HepG2 (cell line): ENCODE results near the gene DOCK4. TPM values are rescaled to one million over a fixed set of nuclear protein-coding genes. Genes with fewer than 3 reads are reported as not detected.

ENCODE experiments used
- ATAC-seq: fragments of 200-7000 bp; cut with Tn5 transposase; 3 replicates; pipeline ENCODE4 v1.9.1; 2020; ENCODE audit warnings: mild to moderate bottlenecking, moderate library complexity
- BruUV-seq: library from RNA; stranded (reverse); fragments of 400-500 nt; replicated peaks from 2 replicates; lab custom pipeline; 2021; lab: Mats Ljungman, UMichigan
- CTCF ChIA-PET: fragments of 300-600 bp; formaldehyde crosslinking; extraction: SDS; loops from one replicate; lab custom pipeline; 2021; ENCODE audit warnings: low total read pairs, inconsistent platforms, low intra/inter-chr PET ratio; lab: Yijun Ruan, JAX
- POLR2A ChIA-PET: fragments of 350-600 bp; sonication (Branson Sonifier 250); formaldehyde crosslinking; loops from one replicate; lab custom pipeline; 2020; ENCODE audit warnings: antibody characterized with exemption, inconsistent platforms; lab: Yijun Ruan, JAX
- DNase-seq: peaks from one replicate; pipeline ENCODE4 v3.0.0-alpha.2; 2015; ENCODE audit warnings: low spot score
- FAIRE-seq: peaks from 3 replicates; lab custom pipeline; 2011; peaks lifted over from hg19 to GRCh38; lab: Jason Lieb, UNC
- H2AFZ ChIP-seq: one replicate; pipeline ENCODE4 v1.6.1; 2011; ENCODE audit warnings: low read length, inconsistent platforms
- H3K27ac ChIP-seq: fragments of 300-600 bp; 3 replicates; pipeline ENCODE4 v1.8.0; 2011; ENCODE audit warnings: mixed run types, mild to moderate bottlenecking, mixed read lengths, low read length, inconsistent platforms; ENCODE audit not compliant: insufficient read depth; ENCODE audit errors: extremely low read length
- H3K27me3 ChIP-seq, 2 experiments: fragments of 200-600 bp in 1 of 2; 2 replicates in 1 of 2; 3 replicates in 1 of 2; pipeline versions ENCODE4 v1.6.0 to v1.8.0; 2011; ENCODE audit warnings: low read length in 2 of 2, mild to moderate bottlenecking in 2 of 2, moderate library complexity in 2 of 2, inconsistent platforms in 1 of 2; ENCODE audit not compliant: insufficient read depth in 2 of 2, control insufficient read depth in 1 of 2
- H3K36me3 ChIP-seq, 2 experiments: fragments of 200-600 bp in 1 of 2; replicated peaks in 1 of 2; 2 replicates in 1 of 2; 3 replicates in 1 of 2; pipeline versions ENCODE4 v1.5.1 to v1.8.0; 2011; ENCODE audit warnings: low read length in 2 of 2, inconsistent platforms in 1 of 2; ENCODE audit not compliant: insufficient read depth in 2 of 2, control insufficient read depth in 1 of 2
- H3K4me1 ChIP-seq: 2 replicates; pipeline ENCODE4 v1.5.1; 2012; ENCODE audit warnings: low read length, inconsistent platforms; ENCODE audit not compliant: insufficient read depth
- H3K4me2 ChIP-seq: 2 replicates; pipeline ENCODE4 v1.6.0; 2011; ENCODE audit warnings: low read depth, low read length, inconsistent platforms
- H3K4me3 ChIP-seq, 3 experiments: fragments of 200-600 bp in 1 of 3; sonication (generic), shearing (Covaris generic) in 1 of 3; replicated peaks in 1 of 3; 2 replicates each; pipeline ENCODE4 v1.5.1; 2011 to 2016; ENCODE audit warnings: low read length in 3 of 3, inconsistent platforms in 2 of 3, low read depth in 2 of 3, mild to moderate bottlenecking in 2 of 3, control low read depth in 1 of 3, mixed read lengths in 1 of 3; ENCODE audit not compliant: insufficient read depth in 1 of 3
- H3K79me2 ChIP-seq: one replicate; pipeline ENCODE4 v1.6.1; 2011; ENCODE audit warnings: low read length, inconsistent platforms; ENCODE audit not compliant: insufficient read depth
- H3K9ac ChIP-seq: 2 replicates; pipeline ENCODE4 v1.6.0; 2011; ENCODE audit warnings: mild to moderate bottlenecking, low read depth, low read length, inconsistent platforms; ENCODE audit not compliant: insufficient read depth
- H3K9me3 ChIP-seq: 2 replicates; pipeline ENCODE4 v1.5.1; 2012; ENCODE audit warnings: mild to moderate bottlenecking, low read length
- H4K20me1 ChIP-seq: 2 replicates; pipeline ENCODE4 v1.6.0; 2011; ENCODE audit warnings: inconsistent platforms, mild to moderate bottlenecking, low read length, moderate library complexity; ENCODE audit not compliant: insufficient read depth
- ESRRA ChIP-seq: sonication (generic); formaldehyde crosslinking; IDR thresholded peaks from 2 replicates; pipeline ENCODE4 v1.5.1; 2020; ENCODE audit warnings: mild to moderate bottlenecking, low read depth, missing genetic modification reagents
- KAT8 ChIP-seq: IDR thresholded peaks from 2 replicates; pipeline ENCODE4 v1.6.1; 2016; ENCODE audit warnings: missing genetic modification reagents, missing compliant biosample characterization
- PRMT3 ChIP-seq: sonication (generic); formaldehyde crosslinking; IDR thresholded peaks from 2 replicates; pipeline ENCODE4 v1.8.1; 2022; ENCODE audit warnings: low read depth, mild to moderate bottlenecking, moderate library complexity, missing genetic modification reagents, borderline replicate concordance
- SMC3 ChIP-seq: IDR thresholded peaks from 2 replicates; pipeline ENCODE4 v1.6.1; 2011; ENCODE audit warnings: low read length, improper control_type of control experiment
- SP2 ChIP-seq: sonication (generic); formaldehyde crosslinking; IDR thresholded peaks from 2 replicates; pipeline ENCODE4 v1.5.1; 2020; ENCODE audit warnings: mild to moderate bottlenecking, missing genetic modification reagents
- TMF1 ChIP-seq: sonication (generic); formaldehyde crosslinking; IDR thresholded peaks from 2 replicates; pipeline ENCODE4 v1.8.1; 2022; ENCODE audit warnings: low read depth, missing genetic modification reagents
- ZMYM3 ChIP-seq: sonication (generic); formaldehyde crosslinking; IDR thresholded peaks from 2 replicates; pipeline ENCODE4 v1.5.1; 2020; ENCODE audit warnings: mild to moderate bottlenecking, missing genetic modification reagents
- ZNF251 ChIP-seq: sonication (generic); formaldehyde crosslinking; IDR thresholded peaks from 2 replicates; pipeline ENCODE4 v1.9.0; 2021; ENCODE audit warnings: mild to moderate bottlenecking, missing genetic modification reagents
- ZNF329 ChIP-seq: sonication (generic); formaldehyde crosslinking; IDR thresholded peaks from 2 replicates; pipeline ENCODE4 v1.9.0; 2021; ENCODE audit warnings: low read depth, mild to moderate bottlenecking, missing genetic modification reagents
- ZNF776 ChIP-seq: sonication (generic); formaldehyde crosslinking; IDR thresholded peaks from 2 replicates; pipeline ENCODE4 v1.4.0; 2020; ENCODE audit warnings: mild to moderate bottlenecking, missing genetic modification reagents
- WGBS: methylation state at CpG from one replicate; pipeline ENCODE4 v1.1.6; 2017; ENCODE audit warnings: low lambda C conversion rate; 5-methylcytosine and 5-hydroxymethylcytosine counted together
- in situ Hi-C: cut with HindIII; loops from 2 replicates; pipeline ENCODE4 v1.10.0; 2017; ENCODE audit warnings: low pct_unique_long_range_greater_than_20kb; ENCODE audit not compliant: extremely low pct_ligation_motif_present
- intact Hi-C: fragments of 100-400 bp; cut with micrococcal nuclease; formaldehyde crosslinking; loops from one replicate; pipeline ENCODE4 v1.10.0; 2022; ENCODE audit not compliant: unreplicated experiment
- polyA plus RNA-seq, 8 experiments: library from polyadenylated mRNA; depleted of rRNA in 3 of 8; stranded (reverse) in 7 of 8; unstranded in 1 of 8; fragments of >200 nt; fragmentation: Illumina TruSeq in 4 of 8; extraction: Trizol in 4 of 8; gene quantifications; 2 replicates each; pipeline versions ENCODE4 v1.2.1 to v1.2.3, GENCODE V29; 2011 to 2016; ENCODE audit warnings: low read depth in 4 of 8, missing spikeins in 1 of 8, mixed read lengths in 1 of 8; ENCODE audit not compliant: insufficient read depth in 1 of 8
- total RNA-seq, 5 experiments: library from RNA; depleted of rRNA; stranded (reverse); fragments of >200 nt; fragmentation: Illumina TruSeq; extraction: Trizol; gene quantifications; 2 replicates each; pipeline ENCODE4 v1.2.3, GENCODE V29; 2016; ENCODE audit warnings: low read depth in 1 of 5
- TF ChIP-seq, protein P1 (sequence below), 2 experiments: IDR thresholded peaks; 2 replicates each; pipeline ENCODE4 v1.6.1; 2011 to 2012; ENCODE audit warnings: low read length in 2 of 2, borderline replicate concordance in 1 of 2, low read depth in 1 of 2, mild to moderate bottlenecking in 1 of 2, moderate library complexity in 1 of 2
- TF ChIP-seq, protein P2 (sequence below): IDR thresholded peaks from 2 replicates; pipeline ENCODE4 v1.6.1; 2016; ENCODE audit warnings: missing compliant biosample characterization, missing genetic modification reagents, borderline replicate concordance

Gene DOCK4
- total and polyA plus RNA-seq, 2 of the 13 experiments (the other 11 are each of a cell fraction or from before 2014, with no cell fraction given), result 13.5 to 17.4 TPM

DNA sequence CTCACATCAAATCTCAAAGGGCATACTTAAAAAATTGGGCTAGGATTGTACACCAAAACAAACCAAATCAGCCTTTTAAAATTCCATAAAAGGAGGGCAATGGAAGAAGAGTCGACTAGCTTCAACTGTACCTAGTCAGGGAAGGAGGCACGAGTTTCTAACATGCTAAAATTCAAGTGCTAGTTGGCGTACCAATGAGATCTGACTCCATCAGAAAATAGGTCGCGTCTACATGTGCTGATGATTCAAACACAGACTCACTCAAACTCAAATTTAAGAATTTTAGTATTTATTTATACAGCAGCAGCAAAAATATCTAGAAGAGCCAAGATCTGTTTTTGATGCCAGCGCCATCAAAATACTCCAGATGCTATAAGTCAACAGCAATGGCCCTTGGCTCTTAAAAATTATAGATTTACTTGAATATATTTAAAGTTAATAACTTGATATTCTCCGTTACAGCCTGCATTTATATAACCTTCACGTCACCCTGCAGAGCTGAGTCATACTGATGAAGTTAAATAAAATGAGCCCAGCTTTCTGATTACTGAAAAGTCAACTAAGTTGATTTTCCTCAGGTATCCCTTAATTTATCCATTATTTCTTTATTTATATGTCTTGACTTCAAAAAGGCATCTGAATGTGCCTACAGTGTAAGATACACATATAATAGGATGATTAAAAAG is 341.8 kb downstream of the DOCK4 start:
- H3K9me3 ChIP-seq, result no peaks in the 10 kb centered on the region
- WGBS, result 93% methylated on average over 8 of the region's 8 CpGs
- no peak for DNase-seq
- H2AFZ ChIP-seq, result no peak overlapping the region
- H3K36me3 ChIP-seq, result peaks cover 14 to 18% of the 10 kb centered on the region in 2 experiments
- H3K4me3 ChIP-seq, result no peak overlapping the region
- ChIA-PET POLR2A (no interaction called here), CTCF (no interaction called here)
- no peak overlapping the region for H3K4me2 ChIP-seq
- FAIRE-seq, result no peak
- H4K20me1 ChIP-seq, result no peaks in the 10 kb centered on the region
- no peak for TF ChIP-seq TMF1 (CRISPR knock-in tag)
- no TSS peak for BruUV-seq
- intact Hi-C loops (no loop called here), in situ Hi-C loops (no loop called here)
- no peak for ATAC-seq
- no peaks in the 10 kb centered on the region for H3K4me1 ChIP-seq
- H3K27me3 ChIP-seq, result no peaks in the 10 kb centered on the region
- no peak overlapping the region for H3K27ac ChIP-seq
- H3K9ac ChIP-seq, result no peak overlapping the region
- no peaks in the 10 kb centered on the region for H3K79me2 ChIP-seq

DNA sequence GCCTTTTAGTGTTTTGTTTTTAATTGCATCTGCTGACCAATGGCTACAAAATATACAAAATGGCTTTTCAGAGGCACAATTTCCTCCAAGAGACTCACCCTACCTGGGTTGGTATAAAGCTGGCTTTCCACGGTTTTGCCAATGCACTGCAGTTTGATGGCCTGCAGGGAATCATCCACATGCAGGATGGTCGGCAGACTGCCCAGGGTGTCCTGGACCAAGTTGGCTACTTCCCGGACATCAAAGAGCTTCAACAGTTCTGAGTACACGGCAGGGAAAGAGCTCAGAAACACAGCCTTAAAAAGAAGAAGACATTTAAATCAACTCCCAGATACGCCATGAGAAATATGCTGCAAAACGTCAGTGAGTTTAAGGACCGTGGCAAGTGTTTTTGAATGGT is 342.9 kb downstream of the DOCK4 start:
- ATAC-seq, result no peak
- 98% methylated on average over 7 of the region's 7 CpGs for WGBS
- Histone ChIP-seq H3K36me3 (peaks cover 14% of the 10 kb centered on the region in 2 experiments), H2AFZ (no peak overlapping the region), H3K4me3 (no peak overlapping the region), H3K27me3 (no peaks in the 10 kb centered on the region), H3K4me1 (no peaks in the 10 kb centered on the region), H3K9me3 (no peaks in the 10 kb centered on the region), H3K9ac (no peak overlapping the region), H3K27ac (no peak overlapping the region), H4K20me1 (no peaks in the 10 kb centered on the region), H3K4me2 (no peak overlapping the region), H3K79me2 (no peaks in the 10 kb centered on the region)
- intact Hi-C loops, result no loop called here
- in situ Hi-C loops, result no loop called here
- CTCF ChIA-PET, result no interaction called here
- no peak for FAIRE-seq
- BruUV-seq, result no TSS peak
- POLR2A ChIA-PET, result no interaction called here
- no peak for DNase-seq
- TF ChIP-seq ZNF776 (CRISPR knock-in tag) (no peak), SMC3 (no peak), ZNF251 (CRISPR knock-in tag) (no peak), ZMYM3 (no peak), ESRRA (CRISPR knock-in tag) (no peak), SP2 (CRISPR knock-in tag) (no peak), KAT8 (CRISPR knock-in tag) (no peak), PRMT3 (no peak), ZNF329 (CRISPR knock-in tag) (no peak)
- TF ChIP-seq, protein P1, sequence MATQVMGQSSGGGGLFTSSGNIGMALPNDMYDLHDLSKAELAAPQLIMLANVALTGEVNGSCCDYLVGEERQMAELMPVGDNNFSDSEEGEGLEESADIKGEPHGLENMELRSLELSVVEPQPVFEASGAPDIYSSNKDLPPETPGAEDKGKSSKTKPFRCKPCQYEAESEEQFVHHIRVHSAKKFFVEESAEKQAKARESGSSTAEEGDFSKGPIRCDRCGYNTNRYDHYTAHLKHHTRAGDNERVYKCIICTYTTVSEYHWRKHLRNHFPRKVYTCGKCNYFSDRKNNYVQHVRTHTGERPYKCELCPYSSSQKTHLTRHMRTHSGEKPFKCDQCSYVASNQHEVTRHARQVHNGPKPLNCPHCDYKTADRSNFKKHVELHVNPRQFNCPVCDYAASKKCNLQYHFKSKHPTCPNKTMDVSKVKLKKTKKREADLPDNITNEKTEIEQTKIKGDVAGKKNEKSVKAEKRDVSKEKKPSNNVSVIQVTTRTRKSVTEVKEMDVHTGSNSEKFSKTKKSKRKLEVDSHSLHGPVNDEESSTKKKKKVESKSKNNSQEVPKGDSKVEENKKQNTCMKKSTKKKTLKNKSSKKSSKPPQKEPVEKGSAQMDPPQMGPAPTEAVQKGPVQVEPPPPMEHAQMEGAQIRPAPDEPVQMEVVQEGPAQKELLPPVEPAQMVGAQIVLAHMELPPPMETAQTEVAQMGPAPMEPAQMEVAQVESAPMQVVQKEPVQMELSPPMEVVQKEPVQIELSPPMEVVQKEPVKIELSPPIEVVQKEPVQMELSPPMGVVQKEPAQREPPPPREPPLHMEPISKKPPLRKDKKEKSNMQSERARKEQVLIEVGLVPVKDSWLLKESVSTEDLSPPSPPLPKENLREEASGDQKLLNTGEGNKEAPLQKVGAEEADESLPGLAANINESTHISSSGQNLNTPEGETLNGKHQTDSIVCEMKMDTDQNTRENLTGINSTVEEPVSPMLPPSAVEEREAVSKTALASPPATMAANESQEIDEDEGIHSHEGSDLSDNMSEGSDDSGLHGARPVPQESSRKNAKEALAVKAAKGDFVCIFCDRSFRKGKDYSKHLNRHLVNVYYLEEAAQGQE (IDR thresholded peaks at IDR 0.05; ENCODE audit: borderline replicate concordance in 1 of 2, low read depth in 1 of 2, low read length in 2 of 2), result no peak
- TF ChIP-seq, protein P2, sequence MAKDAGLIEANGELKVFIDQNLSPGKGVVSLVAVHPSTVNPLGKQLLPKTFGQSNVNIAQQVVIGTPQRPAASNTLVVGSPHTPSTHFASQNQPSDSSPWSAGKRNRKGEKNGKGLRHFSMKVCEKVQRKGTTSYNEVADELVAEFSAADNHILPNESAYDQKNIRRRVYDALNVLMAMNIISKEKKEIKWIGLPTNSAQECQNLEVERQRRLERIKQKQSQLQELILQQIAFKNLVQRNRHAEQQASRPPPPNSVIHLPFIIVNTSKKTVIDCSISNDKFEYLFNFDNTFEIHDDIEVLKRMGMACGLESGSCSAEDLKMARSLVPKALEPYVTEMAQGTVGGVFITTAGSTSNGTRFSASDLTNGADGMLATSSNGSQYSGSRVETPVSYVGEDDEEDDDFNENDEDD, result no peak
